Smooth muscle cell (in vitro differentiated cells): Measurements from ENCODE around the gene VPS37B. TPM values are rescaled to one million over a fixed set of nuclear protein-coding genes. Genes with fewer than 3 reads are reported as not detected.

Experiments
- DNase-seq: peaks from one replicate; lab custom pipeline; 2025; ENCODE audit not compliant: unreplicated experiment; lab: John Stamatoyannopoulos, UW
- H2AFZ ChIP-seq: fragments of 200-600 bp; sonication (generic); 2 replicates; pipeline ENCODE4 v1.6.0; 2016; ENCODE audit warnings: antibody characterized with exemption, low read depth, mild to moderate bottlenecking
- H3F3A ChIP-seq: fragments of 200-600 bp; sonication (generic); 2 replicates; pipeline ENCODE4 v1.6.0; 2017; ENCODE audit warnings: antibody characterized with exemption, low read depth
- H3K27ac ChIP-seq: fragments of 200-600 bp; sonication (generic); 2 replicates; pipeline ENCODE4 v1.5.1; 2016; ENCODE audit warnings: low read depth, mild to moderate bottlenecking
- H3K27me3 ChIP-seq: fragments of 200-600 bp; sonication (generic); 2 replicates; pipeline ENCODE4 v1.6.1; 2016; ENCODE audit warnings: low read depth, mild to moderate bottlenecking
- H3K36me3 ChIP-seq: fragments of 200-600 bp; sonication (generic); 2 replicates; pipeline ENCODE4 v1.5.1; 2016; ENCODE audit warnings: low read depth
- H3K4me1 ChIP-seq: fragments of 200-600 bp; sonication (generic); 2 replicates; pipeline ENCODE4 v1.5.1; 2016; ENCODE audit warnings: low read depth
- H3K4me2 ChIP-seq: fragments of 200-600 bp; sonication (generic); 2 replicates; pipeline ENCODE4 v1.6.0; 2016; ENCODE audit warnings: mild to moderate bottlenecking
- H3K4me3 ChIP-seq: fragments of 200-600 bp; sonication (generic); 2 replicates; pipeline ENCODE4 v1.5.1; 2016; ENCODE audit warnings: mild to moderate bottlenecking
- H3K79me2 ChIP-seq: fragments of 200-600 bp; sonication (generic); 2 replicates; pipeline ENCODE4 v1.6.0; 2016; ENCODE audit warnings: low read depth, mild to moderate bottlenecking
- H3K9ac ChIP-seq: fragments of 200-600 bp; sonication (generic); 2 replicates; pipeline ENCODE4 v1.6.0; 2016; ENCODE audit warnings: low read depth
- H3K9me3 ChIP-seq: fragments of 200-600 bp; sonication (generic); replicated peaks from 2 replicates; pipeline ENCODE4 v1.5.1; 2016; ENCODE audit warnings: low read depth
- H4K20me1 ChIP-seq: fragments of 200-600 bp; sonication (generic); 2 replicates; pipeline ENCODE4 v1.6.0; 2016; ENCODE audit warnings: low read depth
- CTCF ChIP-seq: fragments of 200-600 bp; sonication (generic); IDR thresholded peaks from 2 replicates; pipeline ENCODE4 v1.5.1; 2017; ENCODE audit warnings: borderline replicate concordance, mild to moderate bottlenecking, antibody characterized with exemption; ENCODE audit not compliant: insufficient read depth, poor library complexity, severe bottlenecking
- WGBS: methylation state at CpG from one replicate; pipeline ENCODE4 v1.1.7; 2016; ENCODE audit warnings: low lambda C conversion rate; 5-methylcytosine and 5-hydroxymethylcytosine counted together
- polyA plus RNA-seq: library from polyadenylated mRNA; unstranded; fragments of >200 nt; fragmentation: Nextera tagmentation; extraction: Ambion mirVana; gene quantifications from 2 replicates; pipeline ENCODE4 v1.2.1, GENCODE V29; 2016
- total RNA-seq: library from RNA; depleted of rRNA; stranded (reverse); fragments of >200 nt; gene quantifications from 2 replicates; pipeline ENCODE4 v1.2.3, GENCODE V29; 2014

VPS37B gene
- total and polyA plus RNA-seq, 2 experiments from 2014 or later: 20.4 to 25.3 TPM

- H3K9me3 ChIP-seq: no peaks in the 10 kb centered on the region
- H4K20me1 ChIP-seq: no peaks in the 10 kb centered on the region
- no peak overlapping the region for H3K27ac ChIP-seq
- peak overlapping the region; percentile 56 for H2AFZ ChIP-seq
- no peak for TF ChIP-seq CTCF
- no peaks in the 10 kb centered on the region for H3K79me2 ChIP-seq
- no peaks in the 10 kb centered on the region for H3K36me3 ChIP-seq
- peak overlapping the region; percentile 65 for H3K4me3 ChIP-seq
- peaks cover 6% of the 10 kb centered on the region for H3K4me1 ChIP-seq
- no peaks in the 10 kb centered on the region for H3F3A ChIP-seq
- no peak for DNase-seq
- WGBS: 14% methylated on average over 20 of the region's 21 CpGs
- no peak overlapping the region for H3K9ac ChIP-seq
- H3K4me2 ChIP-seq: peak overlapping the region; percentile 80
- H3K27me3 ChIP-seq: peaks cover 7% of the 10 kb centered on the region
Observed at GRCh38 chr12:122834104-122834920, 61.6 kb downstream of the VPS37B start.

- H4K20me1 ChIP-seq: no peaks in the 10 kb centered on the region
- H3K79me2 ChIP-seq: no peaks in the 10 kb centered on the region
- H3K4me3 ChIP-seq: no peak overlapping the region
- H3K9me3 ChIP-seq: no peaks in the 10 kb centered on the region
- no peak overlapping the region for H3K9ac ChIP-seq
- no peaks in the 10 kb centered on the region for H3K36me3 ChIP-seq
- peaks cover 3% of the 10 kb centered on the region for H3K4me1 ChIP-seq
- no peak overlapping the region for H2AFZ ChIP-seq
- H3K4me2 ChIP-seq: no peak overlapping the region
- 76% methylated on average over 7 of the region's 7 CpGs for whole genome bisulfite sequencing
- no peak for DNase-seq
- H3F3A ChIP-seq: no peaks in the 10 kb centered on the region
- no peak overlapping the region for H3K27ac ChIP-seq
- no peak for TF ChIP-seq CTCF
- peaks cover 4% of the 10 kb centered on the region for H3K27me3 ChIP-seq
Observed at GRCh38 chr12:122830517-122831214, 65.3 kb downstream of the VPS37B start.

GRCh38 chr12:122827258-122827657 is 68.7 kb downstream of the VPS37B start:
- H3K27me3 ChIP-seq: peaks cover 4% of the 10 kb centered on the region
- H3K79me2 ChIP-seq: no peaks in the 10 kb centered on the region
- TF ChIP-seq CTCF: no peak
- 60% methylated on average over 5 of the region's 5 CpGs for WGBS
- H3K9ac ChIP-seq: no peak overlapping the region
- H3F3A ChIP-seq: no peaks in the 10 kb centered on the region
- no peaks in the 10 kb centered on the region for H3K4me1 ChIP-seq
- no peak overlapping the region for H2AFZ ChIP-seq
- no peaks in the 10 kb centered on the region for H4K20me1 ChIP-seq
- no peak overlapping the region for H3K4me3 ChIP-seq
- H3K4me2 ChIP-seq: no peak overlapping the region
- no peak for DNase-seq
- no peaks in the 10 kb centered on the region for H3K9me3 ChIP-seq
- no peaks in the 10 kb centered on the region for H3K36me3 ChIP-seq
- H3K27ac ChIP-seq: no peak overlapping the region
